K562 (cell line): ENCODE results near the gene ALDH18A1. TPM values are rescaled to one million over a fixed set of nuclear protein-coding genes. Genes with fewer than 3 reads are reported as not detected.

ENCODE experiments used
- ARNT ChIP-seq, 2 experiments: fragments of 450-650 bp; IDR thresholded peaks; 2 replicates each; pipeline ENCODE4 v1.6.1; 2016; ENCODE audit warnings: mild to moderate bottlenecking in 1 of 2
- HNRNPL ChIP-seq: fragments of 200-400 bp; formaldehyde crosslinking; IDR thresholded peaks from 2 replicates; pipeline ENCODE4 v1.6.1; 2017; ENCODE audit warnings: low read depth, mild to moderate bottlenecking, low read length
- KLF16 ChIP-seq: IDR thresholded peaks from 2 replicates; pipeline ENCODE4 v1.6.1; 2016; ENCODE audit warnings: antibody characterized with exemption
- NFIC ChIP-seq: fragments of 450-650 bp; IDR thresholded peaks from 2 replicates; pipeline ENCODE4 v1.6.1; 2017; ENCODE audit warnings: mild to moderate bottlenecking, inconsistent platforms
- TAL1 ChIP-seq: fragments of 450-650 bp; IDR thresholded peaks from 2 replicates; pipeline ENCODE4 v1.6.1; 2016; ENCODE audit warnings: mild to moderate bottlenecking
- TRIM24 ChIP-seq, 2 experiments: fragments of 450-650 bp; IDR thresholded peaks; 2 replicates each; pipeline ENCODE4 v1.6.1; 2016
- TSHZ1 ChIP-seq: fragments of 250-450 bp; sonication (Bioruptor Pico); IDR thresholded peaks from 2 replicates; pipeline ENCODE4 v1.4.0; 2020; ENCODE audit warnings: mild to moderate bottlenecking, moderate library complexity
- ZFX ChIP-seq: sonication (generic); formaldehyde crosslinking; IDR thresholded peaks from 2 replicates; pipeline ENCODE4 v1.8.0; 2022; ENCODE audit warnings: mild to moderate bottlenecking, missing genetic modification reagents, moderate library complexity
- ZNF143 ChIP-seq: sonication (generic); formaldehyde crosslinking; IDR thresholded peaks from 2 replicates; pipeline ENCODE4 v1.9.0; 2022; ENCODE audit warnings: mild to moderate bottlenecking, missing genetic modification reagents
- ZNF274 ChIP-seq: IDR thresholded peaks from 2 replicates; pipeline ENCODE4 v1.6.1; 2011; ENCODE audit warnings: low read depth, mild to moderate bottlenecking, low read length, moderate library complexity, borderline replicate concordance
- ZNF644 ChIP-seq: fragments of 200-800 bp; sonication (Bioruptor generic); IDR thresholded peaks from 2 replicates; pipeline ENCODE4 v1.6.1; 2016; ENCODE audit warnings: low read depth, missing genetic modification characterization, missing compliant biosample characterization
- ZNF766 ChIP-seq: fragments of 200-800 bp; sonication (Bioruptor generic); conservative IDR thresholded peaks from 2 replicates; pipeline ENCODE4 v1.6.1; 2016; ENCODE audit warnings: missing genetic modification characterization, missing compliant biosample characterization
- polyA plus RNA-seq, 8 experiments: library from polyadenylated mRNA; depleted of rRNA in 4 of 8; stranded (reverse) in 5 of 8; unstranded in 3 of 8; fragments of >200 nt; fragmentation: Nextera tagmentation in 2 of 8; fragmentation: Illumina TruSeq in 1 of 8; extraction: Ambion mirVana in 2 of 8; extraction: Trizol in 1 of 8; gene quantifications; 2 replicates each; pipeline versions ENCODE4 v1.2.1 to v1.2.3, GENCODE V29; 2011 to 2014; ENCODE audit warnings: inconsistent platforms in 1 of 8, missing spikeins in 1 of 8
- total RNA-seq, 7 experiments: library from RNA; depleted of rRNA in 6 of 7; stranded (reverse); fragments of >200 nt in 6 of 7; fragmentation: Illumina TruSeq in 2 of 7; extraction: Trizol in 2 of 7; gene quantifications; 2 replicates each; pipeline versions ENCODE4 v1.2.1 to v1.2.3, GENCODE V29; 2011 to 2021; ENCODE audit warnings: low replicate concordance in 1 of 7
- TF ChIP-seq, protein P1 (sequence below): fragments of 450-650 bp; IDR thresholded peaks from 2 replicates; pipeline ENCODE4 v1.6.1; 2017; ENCODE audit warnings: antibody characterized with exemption
- TF ChIP-seq, protein P2 (sequence below): fragments of 450-650 bp; IDR thresholded peaks from 2 replicates; pipeline ENCODE4 v1.6.1; 2018; ENCODE audit not compliant: partially characterized antibody

ALDH18A1 gene
- total and polyA plus RNA-seq, 9 of the 15 experiments (the other 6 are each of a cell fraction or from before 2014, with no cell fraction given), result 12.0 to 83.3 (median 43.8) TPM

DNA sequence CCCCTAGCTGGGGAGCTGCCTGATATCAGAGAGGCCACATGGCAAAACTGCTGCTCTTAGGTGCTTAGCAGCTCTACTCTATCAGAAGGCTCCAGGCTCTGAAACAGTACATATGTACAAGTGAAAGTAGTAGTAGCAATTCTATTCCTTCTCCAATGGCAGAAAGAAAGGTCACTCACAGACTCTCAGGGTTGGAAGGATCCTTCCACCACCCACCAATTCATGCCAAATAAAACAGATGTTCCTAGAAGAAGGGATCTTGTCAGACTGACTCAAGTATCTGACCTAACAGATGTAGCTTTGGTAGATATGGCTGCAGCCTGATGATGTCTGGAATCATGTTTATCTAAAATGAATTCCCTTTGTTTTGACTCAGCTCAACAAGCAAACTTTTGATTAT is 8.0 kb upstream of the ALDH18A1 start (continued):
- TF ChIP-seq, protein P1, sequence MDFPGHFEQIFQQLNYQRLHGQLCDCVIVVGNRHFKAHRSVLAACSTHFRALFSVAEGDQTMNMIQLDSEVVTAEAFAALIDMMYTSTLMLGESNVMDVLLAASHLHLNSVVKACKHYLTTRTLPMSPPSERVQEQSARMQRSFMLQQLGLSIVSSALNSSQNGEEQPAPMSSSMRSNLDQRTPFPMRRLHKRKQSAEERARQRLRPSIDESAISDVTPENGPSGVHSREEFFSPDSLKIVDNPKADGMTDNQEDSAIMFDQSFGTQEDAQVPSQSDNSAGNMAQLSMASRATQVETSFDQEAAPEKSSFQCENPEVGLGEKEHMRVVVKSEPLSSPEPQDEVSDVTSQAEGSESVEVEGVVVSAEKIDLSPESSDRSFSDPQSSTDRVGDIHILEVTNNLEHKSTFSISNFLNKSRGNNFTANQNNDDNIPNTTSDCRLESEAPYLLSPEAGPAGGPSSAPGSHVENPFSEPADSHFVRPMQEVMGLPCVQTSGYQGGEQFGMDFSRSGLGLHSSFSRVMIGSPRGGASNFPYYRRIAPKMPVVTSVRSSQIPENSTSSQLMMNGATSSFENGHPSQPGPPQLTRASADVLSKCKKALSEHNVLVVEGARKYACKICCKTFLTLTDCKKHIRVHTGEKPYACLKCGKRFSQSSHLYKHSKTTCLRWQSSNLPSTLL, result peak; percentile 78; the same call in 1 of the 2 replicates
- TF ChIP-seq ZNF766 (CRISPR knock-in tag) (no peak), NFIC (peak; percentile 77), ZFX (CRISPR knock-in tag) (no peak), ZNF274 (no peak), ZNF644 (tag) (no peak), HNRNPL (no peak), TAL1 (peak; percentile 85), TRIM24 (IDR thresholded peaks at IDR 0.05) (peak; percentile 47 to 65; a peak in 3 of 4 replicates), ZNF143 (CRISPR knock-in tag) (no peak), KLF16 (no peak), TSHZ1 (CRISPR knock-in tag) (no peak), ARNT (IDR thresholded peaks at IDR 0.05) (no peak)
- TF ChIP-seq, protein P2, sequence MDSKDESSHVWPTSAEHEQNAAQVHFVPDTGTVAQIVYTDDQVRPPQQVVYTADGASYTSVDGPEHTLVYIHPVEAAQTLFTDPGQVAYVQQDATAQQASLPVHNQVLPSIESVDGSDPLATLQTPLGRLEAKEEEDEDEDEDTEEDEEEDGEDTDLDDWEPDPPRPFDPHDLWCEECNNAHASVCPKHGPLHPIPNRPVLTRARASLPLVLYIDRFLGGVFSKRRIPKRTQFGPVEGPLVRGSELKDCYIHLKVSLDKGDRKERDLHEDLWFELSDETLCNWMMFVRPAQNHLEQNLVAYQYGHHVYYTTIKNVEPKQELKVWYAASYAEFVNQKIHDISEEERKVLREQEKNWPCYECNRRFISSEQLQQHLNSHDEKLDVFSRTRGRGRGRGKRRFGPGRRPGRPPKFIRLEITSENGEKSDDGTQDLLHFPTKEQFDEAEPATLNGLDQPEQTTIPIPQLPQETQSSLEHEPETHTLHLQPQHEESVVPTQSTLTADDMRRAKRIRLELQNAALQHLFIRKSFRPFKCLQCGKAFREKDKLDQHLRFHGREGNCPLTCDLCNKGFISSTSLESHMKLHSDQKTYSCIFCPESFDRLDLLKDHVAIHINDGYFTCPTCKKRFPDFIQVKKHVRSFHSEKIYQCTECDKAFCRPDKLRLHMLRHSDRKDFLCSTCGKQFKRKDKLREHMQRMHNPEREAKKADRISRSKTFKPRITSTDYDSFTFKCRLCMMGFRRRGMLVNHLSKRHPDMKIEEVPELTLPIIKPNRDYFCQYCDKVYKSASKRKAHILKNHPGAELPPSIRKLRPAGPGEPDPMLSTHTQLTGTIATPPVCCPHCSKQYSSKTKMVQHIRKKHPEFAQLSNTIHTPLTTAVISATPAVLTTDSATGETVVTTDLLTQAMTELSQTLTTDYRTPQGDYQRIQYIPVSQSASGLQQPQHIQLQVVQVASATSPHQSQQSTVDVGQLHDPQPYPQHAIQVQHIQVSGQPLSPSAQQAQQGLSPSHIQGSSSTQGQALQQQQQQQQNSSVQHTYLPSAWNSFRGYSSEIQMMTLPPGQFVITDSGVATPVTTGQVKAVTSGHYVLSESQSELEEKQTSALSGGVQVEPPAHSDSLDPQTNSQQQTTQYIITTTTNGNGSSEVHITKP, result no peak
